ENCODE data around the gene COG3. TPM values are rescaled to one million over a fixed set of nuclear protein-coding genes. Genes with fewer than 3 reads are reported as not detected.

Gene COG3
- total RNA-seq, 1 donor from 2014 or later, result 36.5 TPM

DNA sequence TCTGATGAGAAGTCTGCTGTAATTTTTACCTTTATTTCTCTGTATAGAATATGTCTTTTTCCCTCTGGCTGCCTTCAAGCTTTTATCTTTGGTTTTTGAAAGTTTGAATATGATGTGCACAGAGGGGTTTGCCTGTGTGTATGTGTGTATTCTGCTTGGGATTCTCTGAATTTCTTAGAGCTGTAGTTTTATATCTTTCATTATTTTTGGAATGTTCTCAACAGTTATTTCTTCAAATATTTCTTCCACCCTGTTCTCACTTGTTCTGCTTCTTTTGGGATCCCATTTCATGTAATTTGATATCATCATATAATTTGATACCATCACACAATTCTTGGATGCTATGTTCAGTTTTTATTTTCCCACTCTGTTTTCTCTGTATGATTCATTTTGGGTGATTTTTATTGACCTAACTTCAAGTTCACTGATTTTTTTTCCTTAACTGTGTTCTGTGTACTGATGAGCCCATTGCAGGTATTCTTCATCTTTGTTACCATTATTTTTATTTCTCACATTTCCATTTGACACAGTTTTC lies 7.5 kb downstream of the COG3 start:
- H3K4me1 ChIP-seq (ENCODE audit: control insufficient read depth in 3 of 3, insufficient read depth in 3 of 3, low read length in 3 of 3), result peaks cover 7 to 18% (median 14%) of the 10 kb centered on the region in 3 donors
- H3K27ac ChIP-seq (ENCODE audit: low read depth, low read length), result no peak overlapping the region
- H3K9ac ChIP-seq (ENCODE audit: low read depth in 1 of 3, low read length in 3 of 3), result no peak overlapping the region
- no peaks in the 10 kb centered on the region for H3K9me3 ChIP-seq (ENCODE audit: control insufficient read depth in 3 of 3, low read length in 3 of 3)
- H3K36me3 ChIP-seq (ENCODE audit: control insufficient read depth in 3 of 3, insufficient read depth in 3 of 3, low read length in 3 of 3), result peaks cover 0 to 11% (median 0%) of the 10 kb centered on the region in 3 donors
- H3K27me3 ChIP-seq (ENCODE audit: control insufficient read depth in 3 of 3, insufficient read depth in 3 of 3, low read length in 3 of 3), result no peaks in the 10 kb centered on the region
- no peak overlapping the region for H3K4me3 ChIP-seq (ENCODE audit: low read length in 3 of 3)

DNA sequence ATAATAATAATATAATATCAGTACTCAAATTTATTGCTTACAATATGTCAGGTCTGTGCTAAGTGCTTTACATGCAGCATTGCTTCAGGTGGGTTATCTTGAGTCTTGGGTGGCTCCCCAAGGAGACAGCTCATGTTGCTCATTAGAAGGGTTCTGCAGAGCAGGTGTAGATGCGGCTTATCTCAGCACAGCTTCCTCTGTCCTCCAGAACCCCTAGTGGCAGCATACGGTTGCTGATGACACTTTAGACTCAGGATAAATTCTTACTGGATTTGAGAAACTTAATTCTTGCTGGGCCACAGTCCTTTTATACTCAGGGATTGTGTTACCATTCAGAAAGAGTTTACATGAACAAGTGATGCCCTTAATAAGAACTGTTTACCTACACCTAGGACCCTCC lies 8.9 kb downstream of the COG3 start:
- Histone ChIP-seq H3K36me3 (ENCODE audit: control insufficient read depth in 3 of 3, insufficient read depth in 3 of 3, low read length in 3 of 3) (peaks cover 0 to 11% (median 0%) of the 10 kb centered on the region in 3 donors), H3K27me3 (ENCODE audit: control insufficient read depth in 3 of 3, insufficient read depth in 3 of 3, low read length in 3 of 3) (no peaks in the 10 kb centered on the region), H3K4me1 (ENCODE audit: control insufficient read depth in 3 of 3, insufficient read depth in 3 of 3, low read length in 3 of 3) (peaks cover 5 to 14% (median 6%) of the 10 kb centered on the region in 3 donors), H3K9me3 (ENCODE audit: control insufficient read depth in 3 of 3, low read length in 3 of 3) (no peaks in the 10 kb centered on the region), H3K9ac (ENCODE audit: low read depth in 1 of 3, low read length in 3 of 3) (no peak overlapping the region), H3K4me3 (ENCODE audit: low read length in 3 of 3) (no peak overlapping the region), H3K27ac (ENCODE audit: low read depth, low read length) (no peak overlapping the region)

- H3K36me3 ChIP-seq (ENCODE audit: control insufficient read depth in 3 of 3, insufficient read depth in 3 of 3, low read length in 3 of 3), result peaks cover 0 to 18% (median 7%) of the 10 kb centered on the region in 3 donors
- H3K4me3 ChIP-seq (ENCODE audit: low read length in 3 of 3), result no peak overlapping the region
- no peaks in the 10 kb centered on the region for H3K27me3 ChIP-seq (ENCODE audit: control insufficient read depth in 3 of 3, insufficient read depth in 3 of 3, low read length in 3 of 3)
- H3K9me3 ChIP-seq (ENCODE audit: control insufficient read depth in 3 of 3, low read length in 3 of 3), result no peaks in the 10 kb centered on the region
- H3K27ac ChIP-seq (ENCODE audit: low read depth, low read length), result no peak overlapping the region
- no peak overlapping the region for H3K9ac ChIP-seq (ENCODE audit: low read depth in 1 of 3, low read length in 3 of 3)
- peaks cover 4 to 11% (median 5%) of the 10 kb centered on the region in 3 donors for H3K4me1 ChIP-seq (ENCODE audit: control insufficient read depth in 3 of 3, insufficient read depth in 3 of 3, low read length in 3 of 3)
Observed at GRCh38 chr13:45474584-45475454, 10.1 kb downstream of the COG3 start.

- Histone ChIP-seq H3K4me1 (ENCODE audit: control insufficient read depth in 3 of 3, insufficient read depth in 3 of 3, low read length in 3 of 3) (peaks cover 0 to 8% (median 4%) of the 10 kb centered on the region in 3 donors), H3K4me3 (ENCODE audit: low read length in 3 of 3) (no peak overlapping the region), H3K9ac (ENCODE audit: low read depth in 1 of 3, low read length in 3 of 3) (no peak overlapping the region), H3K9me3 (ENCODE audit: control insufficient read depth in 3 of 3, low read length in 3 of 3) (no peaks in the 10 kb centered on the region), H3K27me3 (ENCODE audit: control insufficient read depth in 3 of 3, insufficient read depth in 3 of 3, low read length in 3 of 3) (no peaks in the 10 kb centered on the region), H3K27ac (ENCODE audit: low read depth, low read length) (no peak overlapping the region), H3K36me3 (ENCODE audit: control insufficient read depth in 3 of 3, insufficient read depth in 3 of 3, low read length in 3 of 3) (peaks cover 2 to 31% (median 10%) of the 10 kb centered on the region in 3 donors)
Observed at GRCh38 chr13:45479661-45480060, 14.9 kb downstream of the COG3 start.

DNA sequence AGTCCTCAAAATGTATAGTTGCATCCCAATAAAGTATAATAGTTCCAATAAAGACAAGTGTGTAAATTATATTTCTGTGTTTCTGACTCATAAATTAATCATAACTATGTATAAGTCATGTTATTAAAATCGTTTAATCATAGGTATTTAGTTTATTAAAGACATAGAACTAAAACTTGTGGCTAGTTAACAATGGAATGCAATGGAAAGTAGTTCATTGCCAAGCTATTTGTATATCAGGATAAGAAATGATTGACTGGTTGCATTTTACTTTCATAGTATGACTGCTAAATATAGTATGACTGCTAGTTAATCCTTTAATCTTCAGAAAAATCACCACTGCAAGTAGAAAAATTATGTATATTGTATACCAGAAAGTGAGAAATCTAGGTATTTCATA lies 16.9 kb downstream of the COG3 start:
- Histone ChIP-seq H3K27me3 (ENCODE audit: control insufficient read depth in 3 of 3, insufficient read depth in 3 of 3, low read length in 3 of 3) (no peaks in the 10 kb centered on the region), H3K9ac (ENCODE audit: low read depth in 1 of 3, low read length in 3 of 3) (peak overlapping the region in 1 of 3 donors; percentile 33), H3K27ac (ENCODE audit: low read depth, low read length) (no peak overlapping the region), H3K9me3 (ENCODE audit: control insufficient read depth in 3 of 3, low read length in 3 of 3) (no peaks in the 10 kb centered on the region), H3K4me3 (ENCODE audit: low read length in 3 of 3) (no peak overlapping the region), H3K4me1 (ENCODE audit: control insufficient read depth in 3 of 3, insufficient read depth in 3 of 3, low read length in 3 of 3) (peaks cover 0 to 8% (median 0%) of the 10 kb centered on the region in 3 donors), H3K36me3 (ENCODE audit: control insufficient read depth in 3 of 3, insufficient read depth in 3 of 3, low read length in 3 of 3) (peaks cover 7 to 28% (median 15%) of the 10 kb centered on the region in 3 donors)

DNA sequence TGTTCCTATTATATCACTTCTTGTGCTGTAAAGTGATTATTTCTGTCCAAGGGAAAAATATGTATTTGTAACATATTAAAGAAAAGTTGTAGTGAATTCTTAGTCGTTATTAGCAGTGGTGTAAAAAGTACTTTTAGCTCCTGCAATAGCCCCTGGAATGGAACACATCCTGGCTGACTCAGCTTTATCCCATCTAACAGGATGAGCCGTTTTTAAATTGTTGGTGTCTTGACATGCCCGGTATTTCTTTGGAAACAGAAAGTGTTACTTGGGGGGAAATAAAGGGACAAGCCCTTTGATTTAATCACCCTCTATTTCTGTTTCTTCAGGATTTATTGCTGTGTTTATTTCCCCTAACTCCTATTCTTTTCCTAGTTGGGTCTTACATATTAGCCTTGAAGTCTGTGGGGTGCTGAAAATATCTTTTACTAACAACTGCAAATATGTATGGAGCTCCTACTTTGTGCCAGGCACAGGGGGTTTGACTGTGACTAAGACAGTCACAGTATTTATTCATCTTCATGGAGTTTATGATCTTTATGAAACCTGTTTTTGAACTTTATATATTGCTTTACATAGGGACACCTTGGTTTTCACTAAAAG lies 17.9 kb downstream of the COG3 start:
- no peaks in the 10 kb centered on the region for H3K9me3 ChIP-seq (ENCODE audit: control insufficient read depth in 3 of 3, low read length in 3 of 3)
- H3K27me3 ChIP-seq (ENCODE audit: control insufficient read depth in 3 of 3, insufficient read depth in 3 of 3, low read length in 3 of 3), result no peaks in the 10 kb centered on the region
- peaks cover 8 to 30% (median 23%) of the 10 kb centered on the region in 3 donors for H3K36me3 ChIP-seq (ENCODE audit: control insufficient read depth in 3 of 3, insufficient read depth in 3 of 3, low read length in 3 of 3)
- no peak overlapping the region for H3K4me3 ChIP-seq (ENCODE audit: low read length in 3 of 3)
- peak overlapping the region in 2 of 3 donors; percentile 5 to 26 for H3K9ac ChIP-seq (ENCODE audit: low read depth in 1 of 3, low read length in 3 of 3)
- peak overlapping the region; percentile 54 for H3K27ac ChIP-seq (ENCODE audit: low read depth, low read length)
- peaks cover 0 to 8% (median 0%) of the 10 kb centered on the region in 3 donors for H3K4me1 ChIP-seq (ENCODE audit: control insufficient read depth in 3 of 3, insufficient read depth in 3 of 3, low read length in 3 of 3)

- no peaks in the 10 kb centered on the region for H3K4me1 ChIP-seq (ENCODE audit: control insufficient read depth in 3 of 3, insufficient read depth in 3 of 3, low read length in 3 of 3)
- no peaks in the 10 kb centered on the region for H3K9me3 ChIP-seq (ENCODE audit: control insufficient read depth in 3 of 3, low read length in 3 of 3)
- no peak overlapping the region for H3K9ac ChIP-seq (ENCODE audit: low read depth in 1 of 3, low read length in 3 of 3)
- no peak overlapping the region for H3K4me3 ChIP-seq (ENCODE audit: low read length in 3 of 3)
- H3K36me3 ChIP-seq (ENCODE audit: control insufficient read depth in 3 of 3, insufficient read depth in 3 of 3, low read length in 3 of 3), result peaks cover 13 to 35% (median 23%) of the 10 kb centered on the region in 3 donors
- no peaks in the 10 kb centered on the region for H3K27me3 ChIP-seq (ENCODE audit: control insufficient read depth in 3 of 3, insufficient read depth in 3 of 3, low read length in 3 of 3)
- H3K27ac ChIP-seq (ENCODE audit: low read depth, low read length), result no peak overlapping the region
Observed at GRCh38 chr13:45487604-45488003, 22.9 kb downstream of the COG3 start.

- H3K36me3 ChIP-seq (ENCODE audit: control insufficient read depth in 3 of 3, insufficient read depth in 3 of 3, low read length in 3 of 3), result peaks cover 13 to 26% (median 24%) of the 10 kb centered on the region in 3 donors
- no peak overlapping the region for H3K27ac ChIP-seq (ENCODE audit: low read depth, low read length)
Observed at GRCh38 chr13:45490068-45490467, 25.3 kb downstream of the COG3 start.

GRCh38 chr13:45492538-45492937 lies 27.8 kb downstream of the COG3 start:
- no peaks in the 10 kb centered on the region for H3K4me1 ChIP-seq (ENCODE audit: control insufficient read depth in 3 of 3, insufficient read depth in 3 of 3, low read length in 3 of 3)
- H3K36me3 ChIP-seq (ENCODE audit: control insufficient read depth in 3 of 3, insufficient read depth in 3 of 3, low read length in 3 of 3), result peaks cover 14 to 30% (median 26%) of the 10 kb centered on the region in 3 donors
- H3K9me3 ChIP-seq (ENCODE audit: control insufficient read depth in 3 of 3, low read length in 3 of 3), result no peaks in the 10 kb centered on the region

More at GRCh38 chr13:45490068-45490467, 25.3 kb downstream of the COG3 start:
- H3K4me1 ChIP-seq (ENCODE audit: control insufficient read depth in 3 of 3, insufficient read depth in 3 of 3, low read length in 3 of 3), result no peaks in the 10 kb centered on the region
- H3K4me3 ChIP-seq (ENCODE audit: low read length in 3 of 3), result no peak overlapping the region
- H3K9ac ChIP-seq (ENCODE audit: low read depth in 1 of 3, low read length in 3 of 3), result no peak overlapping the region
- H3K27me3 ChIP-seq (ENCODE audit: control insufficient read depth in 3 of 3, insufficient read depth in 3 of 3, low read length in 3 of 3), result no peaks in the 10 kb centered on the region
- no peaks in the 10 kb centered on the region for H3K9me3 ChIP-seq (ENCODE audit: control insufficient read depth in 3 of 3, low read length in 3 of 3)

DNA sequence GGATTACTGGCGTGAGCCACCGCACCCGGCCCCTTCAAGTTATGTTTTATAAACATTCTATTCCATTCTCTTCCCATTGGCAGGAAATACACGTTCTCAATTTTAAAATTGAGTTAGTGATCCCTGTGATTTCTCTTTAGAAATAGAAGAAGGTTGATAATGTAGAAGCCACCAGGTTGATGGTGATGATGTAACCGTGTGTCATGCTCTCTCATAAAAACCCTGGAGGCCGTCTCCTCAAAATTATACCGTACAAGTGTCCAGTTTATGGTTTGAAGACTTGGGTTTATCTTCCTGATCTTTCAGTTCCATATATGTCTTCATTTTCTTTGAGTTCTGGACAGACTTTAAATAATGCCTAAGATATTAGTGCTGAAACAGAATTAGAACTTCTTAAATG lies 32.2 kb downstream of the COG3 start:
- Histone ChIP-seq H3K4me3 (ENCODE audit: low read length in 3 of 3) (no peak overlapping the region), H3K27me3 (ENCODE audit: control insufficient read depth in 3 of 3, insufficient read depth in 3 of 3, low read length in 3 of 3) (no peaks in the 10 kb centered on the region), H3K9me3 (ENCODE audit: control insufficient read depth in 3 of 3, low read length in 3 of 3) (no peaks in the 10 kb centered on the region), H3K4me1 (ENCODE audit: control insufficient read depth in 3 of 3, insufficient read depth in 3 of 3, low read length in 3 of 3) (peaks cover 0 to 2% (median 0%) of the 10 kb centered on the region in 3 donors), H3K36me3 (ENCODE audit: control insufficient read depth in 3 of 3, insufficient read depth in 3 of 3, low read length in 3 of 3) (peaks cover 9 to 42% (median 22%) of the 10 kb centered on the region in 3 donors), H3K27ac (ENCODE audit: low read depth, low read length) (no peak overlapping the region), H3K9ac (ENCODE audit: low read depth in 1 of 3, low read length in 3 of 3) (no peak overlapping the region)

More at GRCh38 chr13:45492538-45492937, 27.8 kb downstream of the COG3 start:
- Histone ChIP-seq H3K9ac (ENCODE audit: low read depth in 1 of 3, low read length in 3 of 3) (no peak overlapping the region), H3K27me3 (ENCODE audit: control insufficient read depth in 3 of 3, insufficient read depth in 3 of 3, low read length in 3 of 3) (no peaks in the 10 kb centered on the region), H3K27ac (ENCODE audit: low read depth, low read length) (no peak overlapping the region), H3K4me3 (ENCODE audit: low read length in 3 of 3) (no peak overlapping the region)
